Skin of body (tissue), 2 donors: Measurements from ENCODE around the gene PARP15. TPM values are rescaled to one million over a fixed set of nuclear protein-coding genes. Genes with fewer than 3 reads are reported as not detected.
"Not testable (repeated sequence)": the region's sequence is repeated elsewhere in the genome, so short reads cannot be mapped to it uniquely, and the experiment has no call there.

Experiments used
- DNase-seq: peaks from one replicate; lab custom pipeline; 2025; lab: John Stamatoyannopoulos, UW
- total RNA-seq: library from RNA; depleted of rRNA; stranded (reverse); fragments of >200 nt; gene quantifications from one replicate; pipeline ENCODE4 v1.2.3, GENCODE V29; 2014

The PARP15 gene
- total RNA-seq, 1 donor from 2014 or later = 0.99 TPM

DNA sequence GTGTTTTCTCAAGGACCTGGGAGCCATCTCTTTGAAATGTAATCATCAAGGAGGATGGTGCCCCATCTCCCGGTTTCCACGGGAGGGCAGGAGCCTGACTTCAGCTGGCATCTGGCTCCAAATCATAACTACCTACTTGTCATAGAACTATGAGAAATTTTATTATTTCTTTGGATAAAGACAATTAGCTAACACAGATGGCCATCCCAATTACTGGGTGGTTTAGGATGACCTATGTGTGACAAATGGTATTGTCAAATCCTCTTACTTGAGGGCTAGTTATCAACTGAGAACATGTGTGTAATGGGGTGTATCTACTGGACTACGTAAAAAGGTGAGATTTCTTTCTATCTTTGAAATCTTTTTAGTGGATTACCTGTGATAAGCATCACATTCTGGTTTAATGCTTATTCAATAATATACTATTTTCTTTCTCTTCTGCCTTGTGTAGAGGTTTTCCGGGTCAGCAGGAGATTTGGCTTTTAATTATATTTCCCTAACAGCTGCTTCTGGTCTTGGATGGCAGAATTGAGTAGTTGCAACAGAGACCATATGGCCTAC lies 87.9 kb downstream of the PARP15 start:
- no peak for DNase-seq

DNA sequence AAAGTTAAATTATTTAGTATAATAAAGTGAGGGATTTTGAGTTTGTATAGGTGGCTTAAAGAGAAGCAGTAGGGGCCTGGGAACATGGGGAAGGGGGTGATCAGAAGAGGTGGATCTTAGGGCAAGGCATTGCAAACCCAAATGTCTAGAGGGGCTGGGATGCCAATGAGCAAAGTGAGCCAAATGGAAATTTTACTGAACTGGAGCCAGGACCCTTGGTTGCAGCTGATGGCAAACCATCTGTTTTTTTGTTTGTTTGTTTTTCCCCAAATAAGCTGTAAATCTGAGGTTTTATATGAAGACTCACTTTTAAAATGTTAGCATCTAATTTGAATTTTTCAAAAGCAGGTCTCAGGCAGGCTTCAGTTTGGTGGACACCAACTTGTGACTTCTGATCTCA lies 88.4 kb downstream of the PARP15 start:
- DNase-seq = no peak

DNA sequence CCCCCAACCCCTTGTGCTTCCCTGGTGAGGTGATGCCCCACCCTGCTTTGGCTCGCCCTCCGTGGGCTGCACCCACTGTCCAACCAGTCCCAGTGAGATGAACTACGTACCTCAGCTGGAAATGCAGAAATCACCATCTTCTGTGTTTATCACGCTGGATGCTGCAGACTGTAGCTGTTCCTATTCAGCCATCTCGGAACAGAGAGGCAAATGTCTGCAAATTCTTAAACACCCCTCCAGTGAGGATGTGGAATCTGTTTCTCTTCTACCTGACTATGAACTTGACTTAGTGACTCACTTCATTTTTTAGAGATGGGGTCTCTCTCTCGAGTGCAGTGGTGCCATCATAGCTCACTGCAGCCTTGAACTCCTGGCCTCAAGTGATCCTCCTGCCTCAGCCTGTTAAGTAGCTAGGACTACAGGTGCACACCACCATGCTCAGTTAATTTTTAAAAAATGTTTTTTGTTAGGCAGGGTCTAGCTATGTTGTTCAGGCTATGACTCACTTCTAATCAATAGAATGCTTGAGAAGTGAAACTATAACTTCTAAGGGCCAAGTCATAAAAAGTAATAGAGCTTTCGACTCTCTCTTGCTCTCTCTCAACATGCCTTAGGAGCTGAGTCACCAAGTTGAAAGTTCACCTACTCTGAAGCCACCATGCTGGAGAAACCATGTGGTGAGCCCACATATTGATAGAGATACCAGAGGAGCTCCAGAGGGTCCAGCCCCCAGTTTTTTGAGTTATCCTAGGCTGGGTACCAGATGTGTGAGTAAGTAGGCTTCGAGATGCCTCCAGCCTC lies 91.7 kb downstream of the PARP15 start:
- DNase-seq = no peak

DNA sequence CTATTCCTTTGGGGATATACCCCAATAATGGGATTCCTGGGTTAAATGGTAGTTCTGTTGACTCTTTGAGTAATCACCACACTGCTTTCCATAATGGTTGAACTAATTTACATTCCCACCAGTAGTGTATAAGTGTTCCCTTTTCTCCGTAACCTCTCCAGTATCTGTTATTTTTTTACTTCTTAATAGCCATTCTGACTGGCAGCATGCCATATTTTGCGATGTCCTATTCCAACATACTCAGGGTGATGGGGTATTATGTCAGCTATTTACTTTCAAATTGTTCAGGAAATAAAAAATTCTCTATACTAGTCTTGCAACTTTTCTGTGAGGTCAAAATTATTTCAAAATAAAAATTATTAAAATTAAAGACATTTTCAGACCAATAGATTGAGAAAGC lies 94.1 kb downstream of the PARP15 start:
- no peak for DNase-seq

DNA sequence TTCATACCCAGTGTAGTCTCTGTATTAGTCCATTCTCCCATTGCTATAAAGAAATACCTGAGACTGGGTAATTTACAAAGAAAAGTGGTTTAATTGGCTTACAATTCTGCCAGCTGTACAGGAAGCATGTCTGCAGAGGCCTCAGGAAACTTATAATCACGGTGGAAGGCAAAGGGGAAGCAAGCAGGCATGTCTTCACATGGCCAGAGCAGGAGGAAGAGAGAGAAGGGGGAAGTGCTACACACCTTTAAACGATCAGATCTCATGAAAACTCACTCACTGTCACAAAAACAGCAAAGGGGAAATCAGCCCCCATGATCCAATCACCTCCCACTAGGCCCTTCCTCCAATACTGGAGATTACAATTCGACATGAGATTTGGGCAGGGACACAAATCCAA lies 96.9 kb downstream of the PARP15 start:
- no peak for DNase-seq

DNA sequence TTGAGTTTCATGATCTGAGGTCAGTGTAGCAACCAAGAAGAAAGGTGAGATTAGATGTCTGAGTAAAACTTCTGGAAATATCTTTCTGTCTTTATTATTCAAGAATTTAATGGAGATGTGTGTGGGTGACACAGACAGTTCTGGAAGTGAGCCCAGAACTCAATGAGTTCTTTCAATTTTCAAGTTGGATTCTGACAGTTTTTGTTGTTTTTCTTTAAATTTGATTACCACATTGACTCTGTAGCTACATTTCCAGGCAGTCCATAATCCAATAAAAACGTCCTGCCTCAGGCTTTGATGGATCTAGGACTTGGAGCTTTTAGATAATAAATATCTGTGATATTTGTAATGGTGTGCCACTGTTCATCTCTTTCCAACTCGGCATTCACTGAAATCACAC lies 99.3 kb downstream of the PARP15 start:
- no peak for DNase-seq

DNA sequence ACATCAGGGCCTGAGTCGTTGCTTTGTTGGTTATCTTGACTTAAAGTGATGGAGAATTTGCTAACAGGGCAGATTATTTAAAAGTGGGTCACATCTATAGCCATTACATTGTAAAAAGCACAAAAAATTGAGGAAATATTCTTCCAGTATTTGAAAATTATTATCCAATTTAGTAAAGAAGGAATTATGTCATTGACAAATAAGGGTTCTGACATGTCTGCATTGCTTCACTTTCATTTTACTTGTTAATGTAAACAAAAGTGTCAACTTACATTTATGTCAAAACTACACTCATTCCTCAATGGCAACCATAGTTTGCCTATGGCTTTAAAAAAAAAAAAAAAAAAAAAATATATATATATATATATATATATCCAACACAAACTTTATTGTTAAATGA lies 99.8 kb downstream of the PARP15 start:
- no peak for DNase-seq

DNA sequence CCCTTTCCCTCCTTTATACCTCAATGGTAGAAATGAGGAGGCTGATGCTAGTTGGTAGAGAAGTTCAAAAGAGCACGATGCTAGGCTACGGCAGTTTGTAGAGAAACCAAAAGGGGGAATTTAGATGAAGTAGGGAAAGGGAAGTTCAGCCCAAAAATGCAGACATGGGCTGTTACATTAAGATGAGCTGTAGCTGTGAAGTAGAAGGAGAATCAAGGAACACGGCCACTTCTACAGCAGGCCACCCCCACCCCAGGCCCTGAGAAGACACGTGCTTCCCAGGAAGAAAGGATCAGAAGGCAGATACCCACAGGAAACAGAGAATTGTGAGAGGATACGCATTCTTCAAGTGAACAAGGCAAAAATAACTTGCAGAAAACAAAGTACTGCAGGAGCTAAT lies 101.1 kb downstream of the PARP15 start:
- no peak for DNase-seq

DNA sequence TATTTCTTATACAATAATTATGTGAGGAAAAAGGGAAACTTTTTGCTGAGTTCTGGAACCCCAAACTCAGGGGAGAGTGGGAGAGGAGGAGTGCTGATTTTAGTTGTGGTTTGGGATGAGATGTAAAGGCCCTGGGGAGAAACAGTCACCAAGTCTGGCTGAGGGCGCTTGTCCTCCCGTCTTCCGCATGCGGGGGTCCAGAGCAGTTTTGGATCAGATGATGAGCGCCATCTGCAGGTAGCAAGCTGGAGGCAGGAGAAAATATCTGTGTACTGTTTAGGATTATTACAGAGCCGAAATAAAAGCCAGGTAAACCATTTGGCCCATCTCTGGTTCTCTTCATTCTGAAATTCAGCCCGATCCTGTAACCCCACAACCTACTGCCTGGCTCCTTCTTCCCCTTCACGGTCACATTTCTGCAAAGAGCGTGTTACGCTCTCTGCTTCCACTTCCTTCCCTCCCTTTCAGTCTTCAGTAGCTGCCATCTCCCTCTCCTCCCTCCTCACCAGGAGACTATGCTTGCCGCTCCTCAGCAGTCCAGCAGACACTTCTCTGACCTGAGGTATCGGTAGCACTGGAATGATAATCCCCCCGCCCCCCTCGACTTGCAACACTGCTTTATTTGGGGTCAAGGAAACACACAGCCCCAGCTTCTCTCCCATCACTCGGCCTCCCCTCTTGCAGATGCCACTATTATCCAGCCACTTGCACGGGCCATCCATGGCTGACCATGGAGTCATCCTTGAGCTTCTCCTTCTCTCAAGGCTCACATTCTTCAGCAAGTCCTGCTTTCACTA lies 101.8 kb downstream of the PARP15 start:
- peak; percentile 65 for DNase-seq

DNA sequence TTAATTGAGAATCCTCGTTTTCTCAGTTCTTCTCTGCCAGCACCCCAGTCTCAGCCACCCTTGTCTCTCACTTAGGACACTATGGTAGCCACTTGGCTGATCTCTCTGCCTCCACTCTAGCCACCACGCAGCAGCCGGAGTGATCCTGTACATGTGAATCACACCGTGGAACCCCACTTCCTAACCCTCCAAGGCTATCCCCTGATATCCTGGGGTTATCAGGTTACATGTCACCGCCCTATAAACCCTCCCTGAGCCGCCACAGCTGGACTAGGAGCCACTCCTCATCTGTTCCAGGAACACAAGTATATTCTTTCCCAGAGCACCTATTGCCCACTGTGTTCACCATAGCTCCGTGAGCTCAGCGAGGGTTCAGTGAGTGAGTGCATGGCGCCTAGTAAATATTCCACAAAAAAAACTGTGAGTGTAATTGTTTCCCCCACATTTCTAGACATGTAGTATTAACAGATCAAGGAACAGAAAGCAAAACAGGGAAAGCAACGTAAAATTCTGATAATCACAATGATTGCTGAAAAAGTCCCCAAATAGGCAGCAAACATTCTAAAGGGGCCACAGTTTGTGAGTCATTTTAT lies 102.5 kb downstream of the PARP15 start:
- DNase-seq = no peak

DNA sequence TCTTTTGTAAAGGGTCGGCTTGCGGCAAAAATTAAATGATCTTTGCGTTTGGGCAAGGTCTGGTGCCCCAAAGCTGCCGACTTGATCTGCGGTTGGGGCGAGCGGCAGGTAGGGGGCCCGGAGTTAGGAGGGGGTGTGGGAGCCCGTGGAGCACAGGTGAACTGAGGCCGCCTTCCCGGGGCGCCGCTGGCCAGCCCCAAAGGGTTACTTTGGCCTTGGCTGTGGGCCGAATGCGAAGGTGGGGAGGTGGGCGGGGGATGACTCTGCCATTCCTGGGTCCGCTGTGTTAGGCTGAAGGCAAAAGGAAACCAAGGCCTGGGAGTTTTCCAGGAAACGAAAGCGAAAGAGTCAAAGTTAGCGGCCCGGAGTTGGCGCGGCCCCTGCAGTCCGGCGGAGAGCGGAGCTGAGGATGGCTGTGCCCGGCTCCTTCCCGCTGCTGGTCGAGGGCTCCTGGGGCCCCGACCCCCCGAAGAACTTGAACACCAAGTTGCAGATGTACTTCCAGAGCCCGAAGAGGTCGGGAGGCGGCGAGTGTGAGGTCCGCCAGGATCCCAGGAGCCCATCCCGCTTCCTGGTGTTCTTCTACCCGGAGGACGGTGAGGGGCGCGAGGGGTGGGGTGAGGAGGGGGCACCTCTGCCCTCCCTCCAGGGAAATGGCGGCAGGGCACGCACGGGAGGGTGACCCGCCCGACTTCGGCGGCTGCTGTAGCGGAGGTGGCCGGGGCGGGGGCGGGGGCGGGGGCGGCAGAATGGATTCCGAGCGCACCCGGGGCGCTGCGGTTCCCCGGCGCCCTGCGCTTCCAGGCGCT lies 103.2 kb downstream of the PARP15 start, which contains the start of gene PARP14:
Gene PARP14 (plus strand): TSS at position 365 of the 809 bp plus-strand sequence. CDS start 45 bp downstream, at position 410.
- DNase-seq = peak; percentile 69

DNA sequence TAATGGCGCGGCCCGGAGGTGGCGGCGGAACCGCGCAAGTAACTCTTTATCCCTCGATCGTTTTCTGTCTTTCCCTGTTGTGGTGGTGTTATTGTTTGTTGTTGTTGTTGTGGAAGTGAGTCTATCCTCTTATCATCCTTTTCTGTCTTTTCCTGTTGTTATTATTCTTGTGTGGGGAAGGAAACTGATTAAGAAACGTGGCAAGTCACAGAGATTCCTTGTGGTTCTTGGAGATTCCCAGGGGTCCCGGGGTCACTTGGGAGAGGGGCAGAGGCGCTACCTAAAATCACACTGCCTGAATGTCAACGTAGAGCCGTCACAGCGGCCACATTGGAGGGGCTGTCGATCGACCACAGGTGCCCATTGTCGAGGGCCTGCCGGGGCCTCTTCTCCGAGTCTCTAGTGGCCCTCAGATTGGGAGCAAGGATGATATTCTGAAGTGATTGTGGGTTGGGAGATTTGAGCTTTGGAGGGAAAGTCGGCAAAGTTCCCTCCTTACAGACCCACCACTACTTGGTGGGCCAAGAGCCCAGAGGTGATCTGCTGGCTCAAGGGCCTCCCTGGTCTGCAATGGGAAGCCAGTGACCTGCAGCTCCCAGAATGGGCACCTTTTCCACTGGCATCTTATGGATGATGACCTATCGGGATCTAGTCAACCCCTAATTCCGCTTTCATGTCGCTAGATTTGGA lies 104.0 kb downstream of the PARP15 start:
- no peak for DNase-seq

DNA sequence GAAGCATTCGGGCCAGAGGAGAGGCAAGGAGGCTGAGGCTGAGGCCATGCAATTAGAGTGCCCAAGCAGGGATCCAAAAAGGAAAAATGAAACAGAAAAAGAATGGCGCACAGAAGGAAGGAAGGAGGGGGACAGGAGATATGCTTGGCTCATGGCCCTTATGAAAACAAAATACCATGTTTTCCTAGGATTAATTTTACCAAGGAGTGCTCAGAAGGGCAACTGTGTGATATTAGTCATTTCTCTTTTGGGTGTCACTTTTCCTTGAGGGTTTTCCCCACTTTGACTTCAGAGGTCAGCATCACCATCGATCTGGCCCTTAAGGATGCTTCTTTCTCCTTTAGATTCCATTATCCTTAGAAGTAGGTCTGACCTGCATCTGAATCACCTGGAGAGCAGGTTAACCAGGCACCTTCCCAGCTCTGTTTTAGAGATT lies 104.5 kb downstream of the PARP15 start:
- no peak for DNase-seq

DNA sequence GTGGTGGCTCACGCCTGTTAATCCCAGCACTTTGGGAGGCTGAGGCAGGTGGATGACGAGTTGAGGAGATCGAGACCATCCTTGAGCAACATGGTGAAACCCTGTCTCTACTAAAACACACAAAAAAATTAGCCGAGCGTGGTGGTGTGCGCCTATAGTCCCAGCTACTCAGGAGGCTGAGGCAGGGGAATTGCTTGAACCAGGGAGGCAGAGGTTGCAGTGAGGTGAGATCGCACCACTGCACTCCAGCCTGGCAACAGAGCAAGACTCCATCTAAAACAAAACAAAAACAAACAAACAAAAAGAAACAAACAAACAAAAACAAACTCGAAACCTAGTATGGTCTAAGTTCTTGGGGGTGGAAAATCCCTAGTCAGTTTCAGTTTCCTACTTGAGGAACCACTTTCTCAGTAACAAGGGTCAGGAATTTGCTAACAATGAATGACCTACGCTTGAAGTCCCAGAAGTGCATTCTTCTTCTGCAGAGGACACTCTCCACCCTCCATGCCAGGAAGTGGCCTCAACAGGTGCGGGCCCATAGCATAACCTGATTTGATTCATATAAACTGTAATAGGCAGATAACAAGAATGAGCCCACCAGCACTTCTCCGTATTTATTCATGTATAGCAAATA lies 105.4 kb downstream of the PARP15 start:
- not testable (repeated sequence) for DNase-seq

DNA sequence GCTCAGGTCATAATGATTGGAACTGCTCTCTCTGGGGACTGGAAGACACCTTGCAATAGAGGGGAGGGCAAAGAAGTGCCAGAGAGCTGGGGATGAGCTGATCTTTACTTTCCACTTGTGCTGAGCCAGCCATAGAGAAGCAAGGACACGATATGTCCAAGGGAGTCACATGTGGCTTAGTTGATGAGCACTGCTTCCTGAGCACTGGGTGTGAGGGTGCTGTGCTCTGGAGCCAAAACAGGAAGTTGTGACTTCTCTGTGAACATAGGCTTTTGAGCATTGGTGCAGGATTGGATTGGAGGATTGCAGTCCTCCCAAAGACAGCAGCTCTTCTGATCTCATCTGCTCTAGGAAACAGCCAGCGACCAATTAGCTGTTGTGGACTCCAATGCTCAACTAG lies 109.8 kb downstream of the PARP15 start:
- no peak for DNase-seq

Other genes starting within 250 kb of the PARP15 start
- 18.9 TPM for gene MIX23, start 194.4 kb upstream of the PARP15 start, total RNA-seq
- gene FAM162A, start 193.5 kb upstream of the PARP15 start, total RNA-seq = 20.6 TPM
- gene WDR5B, start 161.6 kb upstream of the PARP15 start, total RNA-seq = 4.4 TPM
- 29.4 TPM for gene KPNA1, start 62.7 kb upstream of the PARP15 start, total RNA-seq
- gene PARP9, start 13.3 kb upstream of the PARP15 start, total RNA-seq = 12.8 TPM
- 10.6 TPM for gene DTX3L, start 13.3 kb upstream of the PARP15 start, total RNA-seq
- 24.6 TPM for gene PARP14, start 103.2 kb downstream of the PARP15 start, total RNA-seq
- gene HSPBAP1, start 216.2 kb downstream of the PARP15 start, total RNA-seq = 8.0 TPM
- 13.2 TPM for gene SLC49A4, start 217.4 kb downstream of the PARP15 start, total RNA-seq